Measurements from ENCODE around the gene CELF5.
"Not testable (repeated sequence)": the region's sequence is repeated elsewhere in the genome, so short reads cannot be mapped to it uniquely, and the experiment has no call there.

CELF5 gene

DNA sequence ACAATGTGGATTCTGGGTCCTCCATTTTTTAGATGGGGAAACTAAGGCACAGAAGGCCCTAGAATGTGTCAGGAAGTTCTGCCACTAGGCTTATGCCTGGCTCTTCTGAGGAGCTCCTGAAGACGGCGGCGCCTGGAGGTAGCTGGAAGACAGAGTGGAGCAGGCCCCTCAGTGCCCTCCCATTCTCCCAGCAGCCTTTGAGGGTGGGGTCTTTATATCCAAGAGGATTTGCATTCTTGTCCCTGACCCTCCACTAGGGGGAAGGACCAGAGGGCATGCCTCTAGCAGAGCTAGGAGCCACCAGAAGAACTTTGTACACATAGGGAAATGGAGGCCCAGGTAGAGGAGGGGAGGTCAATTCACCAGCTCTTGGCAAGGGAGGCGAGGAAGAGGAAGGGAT is 9.4 kb downstream of the CELF5 start:
- no peak for DNase-seq (ENCODE audit: low read depth)
- no peak overlapping the region for H3K4me3 ChIP-seq (ENCODE audit: low read depth, low read length)
- TF ChIP-seq, protein P1, sequence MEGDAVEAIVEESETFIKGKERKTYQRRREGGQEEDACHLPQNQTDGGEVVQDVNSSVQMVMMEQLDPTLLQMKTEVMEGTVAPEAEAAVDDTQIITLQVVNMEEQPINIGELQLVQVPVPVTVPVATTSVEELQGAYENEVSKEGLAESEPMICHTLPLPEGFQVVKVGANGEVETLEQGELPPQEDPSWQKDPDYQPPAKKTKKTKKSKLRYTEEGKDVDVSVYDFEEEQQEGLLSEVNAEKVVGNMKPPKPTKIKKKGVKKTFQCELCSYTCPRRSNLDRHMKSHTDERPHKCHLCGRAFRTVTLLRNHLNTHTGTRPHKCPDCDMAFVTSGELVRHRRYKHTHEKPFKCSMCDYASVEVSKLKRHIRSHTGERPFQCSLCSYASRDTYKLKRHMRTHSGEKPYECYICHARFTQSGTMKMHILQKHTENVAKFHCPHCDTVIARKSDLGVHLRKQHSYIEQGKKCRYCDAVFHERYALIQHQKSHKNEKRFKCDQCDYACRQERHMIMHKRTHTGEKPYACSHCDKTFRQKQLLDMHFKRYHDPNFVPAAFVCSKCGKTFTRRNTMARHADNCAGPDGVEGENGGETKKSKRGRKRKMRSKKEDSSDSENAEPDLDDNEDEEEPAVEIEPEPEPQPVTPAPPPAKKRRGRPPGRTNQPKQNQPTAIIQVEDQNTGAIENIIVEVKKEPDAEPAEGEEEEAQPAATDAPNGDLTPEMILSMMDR (conservative IDR thresholded peaks at IDR 0.05; ENCODE audit: low read depth, low read length) = no peak

DNA sequence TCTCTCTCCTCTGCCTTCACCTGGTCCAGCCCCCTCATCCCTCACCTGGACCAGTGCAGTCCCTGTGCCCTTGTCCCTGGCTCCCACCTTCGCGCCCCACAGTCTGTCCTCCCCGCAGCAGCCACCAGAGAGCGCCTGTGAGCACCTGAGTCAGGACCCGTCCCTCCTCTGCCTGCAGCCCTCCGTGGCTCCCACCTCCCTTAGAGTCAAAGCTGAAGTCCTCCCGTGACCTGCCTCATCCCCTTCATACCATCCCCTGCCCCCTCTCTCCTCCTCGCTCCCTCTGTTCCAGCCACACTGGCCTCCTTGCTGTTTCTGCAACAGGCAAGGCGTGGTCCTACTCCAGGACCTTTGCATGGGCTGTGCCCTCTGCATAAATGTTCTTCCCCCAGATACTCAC is 10.3 kb downstream of the CELF5 start:
- H3K4me3 ChIP-seq (ENCODE audit: low read depth, low read length) = no peak overlapping the region
- no peak for DNase-seq (ENCODE audit: low read depth)
- TF ChIP-seq, protein P1 (conservative IDR thresholded peaks at IDR 0.05; ENCODE audit: low read depth, low read length) = peak; percentile 40

GRCh38 chr19:3235604-3236003 is 11.1 kb downstream of the CELF5 start:
- not testable (repeated sequence) for DNase-seq (ENCODE audit: low read depth); H3K4me3 ChIP-seq (ENCODE audit: low read depth, low read length)

GRCh38 chr19:3236272-3236671 is 11.8 kb downstream of the CELF5 start:
- TF ChIP-seq, protein P1 (conservative IDR thresholded peaks at IDR 0.05; ENCODE audit: low read depth, low read length) = no peak
- no peak for DNase-seq (ENCODE audit: low read depth)
- no peak overlapping the region for H3K4me3 ChIP-seq (ENCODE audit: low read depth, low read length)

DNA sequence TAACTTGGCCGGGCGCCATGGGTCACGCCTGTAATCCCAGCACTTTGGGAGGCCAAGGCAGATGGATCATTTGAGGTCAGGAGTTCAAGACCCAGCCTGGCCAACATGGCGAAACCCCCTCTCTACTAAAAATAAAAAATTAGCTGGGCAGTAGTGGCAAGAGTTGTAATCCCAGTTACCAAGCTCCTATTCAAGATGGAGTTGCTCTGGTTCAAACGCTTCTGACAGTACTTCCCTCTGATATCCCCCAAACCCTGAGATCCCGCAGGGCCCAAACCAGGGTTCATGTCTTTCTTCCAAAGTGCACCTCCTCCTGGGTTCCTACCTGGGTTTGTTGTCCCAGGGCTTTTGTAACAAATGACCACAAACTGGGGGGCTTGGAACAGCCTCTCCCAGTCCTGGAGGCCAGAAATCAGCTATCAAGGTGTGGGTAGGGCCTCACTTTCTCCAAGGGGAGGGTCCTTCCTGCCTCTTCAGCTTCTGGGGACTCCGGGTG is 13.7 kb downstream of the CELF5 start:
- H3K4me3 ChIP-seq (ENCODE audit: low read depth, low read length) = no peak overlapping the region
- TF ChIP-seq, protein P1 (conservative IDR thresholded peaks at IDR 0.05; ENCODE audit: low read depth, low read length) = no peak
- DNase-seq (ENCODE audit: low read depth) = no peak

DNA sequence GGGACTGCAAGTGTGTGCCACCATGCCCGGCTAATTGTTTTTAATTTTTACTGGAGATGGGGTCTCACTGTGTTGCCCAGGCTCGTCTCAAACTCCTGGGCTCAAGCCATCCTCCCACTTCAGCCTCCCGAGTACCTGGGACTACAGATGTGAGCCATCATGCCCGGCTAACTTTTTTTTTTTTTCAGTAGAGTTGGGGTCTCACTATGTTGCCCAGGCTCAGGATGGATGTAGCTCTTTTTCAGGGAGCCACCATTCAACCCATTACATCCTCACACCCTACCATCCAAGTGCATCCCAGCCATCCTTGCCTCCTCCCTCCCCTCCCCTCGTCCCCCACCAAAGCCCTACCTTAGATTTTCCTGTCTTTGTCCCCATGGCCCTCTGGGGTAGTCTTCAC is 14.9 kb downstream of the CELF5 start:
- no peak for DNase-seq (ENCODE audit: low read depth)
- H3K4me3 ChIP-seq (ENCODE audit: low read depth, low read length) = no peak overlapping the region
- TF ChIP-seq, protein P1 (conservative IDR thresholded peaks at IDR 0.05; ENCODE audit: low read depth, low read length) = no peak

- no peak overlapping the region for H3K4me3 ChIP-seq (ENCODE audit: low read depth, low read length)
- peak; percentile 53 for DNase-seq (ENCODE audit: low read depth)
- TF ChIP-seq, protein P1 (conservative IDR thresholded peaks at IDR 0.05; ENCODE audit: low read depth, low read length) = no peak
Observed at GRCh38 chr19:3243819-3244700, 19.6 kb downstream of the CELF5 start.

Data from choroid plexus epithelial cell (primary cell).